T-cell (primary cell): ENCODE measurements around the gene ABCC12. TPM values are rescaled to one million over a fixed set of nuclear protein-coding genes. Genes with fewer than 3 reads are reported as not detected.
A peak's percentile ranks its signal among the peaks of the same experiment; 100 is the strongest.

Experiments
- ATAC-seq, 4 experiments: fragments of 200-7000 bp in 3 of 4; fragments of 150-1000 bp in 1 of 4; cut with Tn5 transposase; replicated peaks in 1 of 4; 1 replicate in 3 of 4; 2 replicates in 1 of 4; pipeline ENCODE4 v1.10.0; 2021; ENCODE audit warnings: moderate library complexity in 3 of 4, mild to moderate bottlenecking in 2 of 4, moderate number of reproducible peaks in 1 of 4
- CTCF ChIA-PET, 2 donors: fragments of 300-600 bp; sonication (Branson Sonifier 250); formaldehyde crosslinking; loops; one replicate each; lab custom pipeline; 2022; ENCODE audit warnings: antibody characterized with exemption in 2 of 2; lab: Charles Lee
- POLR2A ChIA-PET, 2 donors: fragments of 300-600 bp; sonication (Branson Sonifier 250); formaldehyde crosslinking; loops; one replicate each; lab custom pipeline; 2022; ENCODE audit warnings: antibody characterized with exemption in 2 of 2; lab: Charles Lee
- DNase-seq, 35 experiments: peaks; one replicate each; pipeline versions ENCODE4 v3.0.0 to v3.0.0-alpha.2; 2013 to 2023
- H3K27ac ChIP-seq: one replicate; pipeline ENCODE4 v1.5.1; 2013; ENCODE audit warnings: low read length
- H3K27me3 ChIP-seq, 2 experiments: replicated peaks in 1 of 2; 1 replicate in 1 of 2; 2 replicates in 1 of 2; pipeline versions ENCODE4 v1.6.1 to v1.7.0; 2013; ENCODE audit warnings: low read length in 1 of 2, mixed read lengths in 1 of 2; ENCODE audit not compliant: control insufficient read depth in 2 of 2, insufficient read depth in 2 of 2; ENCODE audit errors: extremely low read depth in 1 of 2
- H3K36me3 ChIP-seq, 2 donors: 1 replicate in 1 of 2; 2 replicates in 1 of 2; pipeline versions ENCODE4 v1.6.1 to v1.7.0; 2013; ENCODE audit warnings: low read length in 1 of 2; ENCODE audit not compliant: control insufficient read depth in 2 of 2, insufficient read depth in 1 of 2; ENCODE audit errors: extremely low read depth in 1 of 2
- H3K4me1 ChIP-seq, 2 experiments: 1 replicate in 1 of 2; 2 replicates in 1 of 2; pipeline versions ENCODE4 v1.6.1 to v1.7.0; 2013; ENCODE audit warnings: low read length in 2 of 2, mixed read lengths in 1 of 2; ENCODE audit not compliant: insufficient read depth in 2 of 2, control insufficient read depth in 1 of 2; ENCODE audit errors: extremely low read depth in 1 of 2
- H3K4me3 ChIP-seq, 2 donors: 1 replicate in 1 of 2; 2 replicates in 1 of 2; pipeline versions ENCODE4 v1.5.1 to v1.7.0; 2013; ENCODE audit warnings: mild to moderate bottlenecking in 2 of 2, low read length in 1 of 2, moderate library complexity in 1 of 2; ENCODE audit not compliant: control insufficient read depth in 1 of 2; ENCODE audit errors: extremely low read depth in 1 of 2
- H3K9me3 ChIP-seq: 2 replicates; pipeline ENCODE4 v1.7.0; 2013
- H3K27ac Mint-ChIP-seq, 2 donors: one replicate each; pipeline ENCODE4 v1.8.0; 2020 to 2021; ENCODE audit warnings: mild to moderate bottlenecking in 2 of 2, mixed read lengths in 2 of 2
- H3K27me3 Mint-ChIP-seq, 2 donors: one replicate each; pipeline ENCODE4 v1.8.0; 2021 to 2022; ENCODE audit warnings: mixed read lengths in 2 of 2
- H3K36me3 Mint-ChIP-seq: one replicate; pipeline ENCODE4 v1.8.0; 2021; ENCODE audit warnings: mixed read lengths
- H3K4me1 Mint-ChIP-seq, 3 donors: one replicate each; pipeline ENCODE4 v1.8.0; 2020 to 2022; ENCODE audit warnings: mixed read lengths in 3 of 3, mild to moderate bottlenecking in 1 of 3
- H3K4me3 Mint-ChIP-seq, 3 donors: one replicate each; pipeline ENCODE4 v1.8.0; 2020 to 2022; ENCODE audit warnings: mild to moderate bottlenecking in 3 of 3, mixed read lengths in 3 of 3, moderate library complexity in 3 of 3
- H3K9me3 Mint-ChIP-seq, 3 donors: one replicate each; pipeline ENCODE4 v1.8.0; 2020 to 2022; ENCODE audit warnings: mixed read lengths in 3 of 3
- WGBS: methylation state at CpG from one replicate; pipeline ENCODE4 v1.1.5; 2013; ENCODE audit warnings: missing lambda C conversion rate; ENCODE audit not compliant: insufficient coverage; 5-methylcytosine and 5-hydroxymethylcytosine counted together
- total RNA-seq, 35 experiments: library from RNA in 6 of 35; stranded (reverse) in 6 of 35; fragments of 120-200 nt in 1 of 35; gene quantifications; one replicate each; pipeline versions ENCODE4 v1.2.1 to v1.2.4 and lab custom pipeline; 2013 to 2026

The ABCC12 gene
- total RNA-seq, 5 donors from 2014 or later (not counting 1 experiment from before 2014, with no cell fraction given): not detected

DNA sequence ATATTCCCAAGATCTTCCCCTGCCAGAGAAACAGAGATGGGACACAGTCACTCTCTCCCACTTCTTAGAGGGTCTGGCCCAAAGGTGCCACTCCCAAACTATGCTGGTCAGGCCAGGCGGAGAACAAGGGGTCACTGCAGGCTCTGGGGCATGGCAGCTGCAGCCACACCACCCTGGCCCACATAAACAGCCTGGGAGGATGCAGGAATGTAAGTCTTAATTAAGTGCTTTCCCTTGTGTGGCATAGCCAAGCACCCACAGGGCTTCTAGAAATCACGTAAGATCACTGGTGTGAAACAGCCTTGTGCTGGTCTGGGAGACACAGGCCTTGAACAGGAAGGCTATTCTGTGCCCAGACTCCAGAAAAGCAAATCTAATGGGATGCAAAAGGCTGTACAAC, 31.5 kb downstream of the ABCC12 start:
- Histone ChIP-seq H3K27ac (no peak overlapping the region), H3K9me3 (no peaks in the 10 kb centered on the region), H3K4me3 (no peak overlapping the region), H3K36me3 (no peaks in the 10 kb centered on the region), H3K27me3 (peaks cover 0 to 10% of the 10 kb centered on the region in 2 experiments), H3K4me1 (no peaks in the 10 kb centered on the region)
- 82% methylated on average over 1 of the region's 2 CpGs for WGBS
- no peaks in the 10 kb centered on the region for H3K9me3 Mint-ChIP-seq
- no peak overlapping the region for H3K4me3 Mint-ChIP-seq
- no peak overlapping the region for H3K27ac Mint-ChIP-seq
- no peak for ATAC-seq
- H3K27me3 Mint-ChIP-seq: peaks cover 0 to 7% of the 10 kb centered on the region in 2 donors
- no peaks in the 10 kb centered on the region for H3K36me3 Mint-ChIP-seq
- ChIA-PET POLR2A (interaction anchor here in 1 of 2 donors (1.0 kb wide), 1 partner anchor 10 kb away, joined by 3 read pairs; no protein-coding TSS in a partner anchor), CTCF (interaction anchor here in 1 of 2 donors (1.0 kb wide), 1 partner anchor 35 kb away, joined by 3 read pairs; no protein-coding TSS in a partner anchor)
- DNase-seq: no peak
- H3K4me1 Mint-ChIP-seq: no peaks in the 10 kb centered on the region

DNA sequence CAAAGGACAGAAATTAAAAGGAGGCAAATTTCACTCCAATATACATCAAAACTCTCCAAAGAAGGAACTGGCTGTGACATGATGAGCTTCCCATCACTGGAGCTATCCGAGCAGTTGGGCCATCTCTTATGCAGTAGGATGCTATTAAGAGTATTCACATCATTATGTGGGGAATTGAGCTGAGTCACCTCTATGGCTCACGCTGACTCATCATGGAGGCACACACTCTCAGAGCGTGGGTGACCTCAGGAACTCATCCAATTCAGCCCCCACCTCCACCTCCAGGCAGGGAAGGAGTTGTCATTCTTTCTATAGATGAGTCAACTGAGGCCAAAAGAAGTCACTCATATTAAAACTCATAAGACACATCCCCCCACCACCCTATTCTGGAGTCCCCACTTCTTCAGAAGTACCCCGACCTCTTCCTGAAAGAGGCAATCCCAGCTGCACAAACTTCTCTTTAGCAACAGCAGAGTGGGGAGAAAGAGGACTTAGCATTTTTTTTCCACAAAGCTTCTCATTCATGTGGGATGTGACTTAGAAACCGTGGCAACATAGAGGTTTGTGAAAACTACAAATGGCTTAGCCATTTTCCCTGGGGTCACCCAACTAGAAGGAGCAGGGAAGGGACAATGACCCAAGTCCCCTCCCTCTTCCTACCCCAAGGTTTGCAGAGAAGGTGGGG, 32.5 kb downstream of the ABCC12 start:
- H3K27me3 ChIP-seq: peaks cover 0 to 10% of the 10 kb centered on the region in 2 experiments
- no peak overlapping the region for H3K4me3 Mint-ChIP-seq
- H3K4me1 ChIP-seq: no peaks in the 10 kb centered on the region
- DNase-seq (no peak), ATAC-seq (peak in 1 of 4 experiments; percentile 20)
- H3K4me3 ChIP-seq: no peak overlapping the region
- H3K9me3 ChIP-seq: no peaks in the 10 kb centered on the region
- POLR2A ChIA-PET: interaction anchor here in 1 of 2 donors (1.0 kb wide), 1 partner anchor 9 kb away, joined by 3 read pairs; no protein-coding TSS in a partner anchor
- no CpG with 5 or more reads among the region's 5 CpGs for WGBS
- H3K27ac Mint-ChIP-seq: no peak overlapping the region
- CTCF ChIA-PET: interaction anchor here in 1 of 2 donors (1.0 kb wide), 1 partner anchor 36 kb away, joined by 3 read pairs; no protein-coding TSS in a partner anchor
- peaks cover 0 to 10% of the 10 kb centered on the region in 2 donors for H3K27me3 Mint-ChIP-seq
- no peaks in the 10 kb centered on the region for H3K4me1 Mint-ChIP-seq
- no peak overlapping the region for H3K27ac ChIP-seq
- H3K36me3 ChIP-seq: no peaks in the 10 kb centered on the region
- H3K9me3 Mint-ChIP-seq: no peaks in the 10 kb centered on the region
- no peaks in the 10 kb centered on the region for H3K36me3 Mint-ChIP-seq

DNA sequence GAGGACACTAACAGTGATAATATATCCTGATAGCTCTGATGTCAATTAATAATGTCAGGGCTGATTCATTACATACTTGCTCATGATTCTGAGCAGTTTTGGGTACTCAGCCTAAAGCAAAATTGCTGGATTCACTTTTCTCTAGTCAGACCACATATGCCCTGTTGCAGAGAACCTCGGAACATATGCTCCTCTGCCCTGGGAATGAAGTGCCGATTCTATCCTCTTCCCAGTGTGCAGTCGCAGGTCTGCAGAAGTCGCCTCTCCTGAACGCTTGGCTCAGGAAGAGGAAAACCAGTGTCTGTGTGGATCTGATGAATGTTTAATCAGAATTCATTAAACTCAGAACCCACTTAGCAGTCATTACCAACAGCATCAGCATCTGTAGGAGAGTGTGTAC, 34.5 kb downstream of the ABCC12 start:
- peaks cover 2 to 10% of the 10 kb centered on the region in 2 donors for H3K27me3 Mint-ChIP-seq
- no peak for DNase-seq
- no CpG with 5 or more reads among the region's 5 CpGs for WGBS
- no peaks in the 10 kb centered on the region for H3K36me3 Mint-ChIP-seq
- H3K4me1 Mint-ChIP-seq: no peaks in the 10 kb centered on the region
- no peak for ATAC-seq
- H3K9me3 Mint-ChIP-seq: no peaks in the 10 kb centered on the region
- no peaks in the 10 kb centered on the region for H3K36me3 ChIP-seq
- H3K4me3 ChIP-seq: no peak overlapping the region
- no peak overlapping the region for H3K27ac ChIP-seq
- H3K27me3 ChIP-seq: peaks cover 0 to 18% of the 10 kb centered on the region in 2 experiments
- H3K9me3 ChIP-seq: no peaks in the 10 kb centered on the region
- ChIA-PET CTCF (interaction anchor here in 1 of 2 donors (0.8 kb wide), 1 partner anchor 988 kb away, joined by 3 read pairs; no protein-coding TSS in a partner anchor), POLR2A (no interaction called here)
- H3K4me3 Mint-ChIP-seq: no peak overlapping the region
- H3K4me1 ChIP-seq: no peaks in the 10 kb centered on the region
- no peak overlapping the region for H3K27ac Mint-ChIP-seq

DNA sequence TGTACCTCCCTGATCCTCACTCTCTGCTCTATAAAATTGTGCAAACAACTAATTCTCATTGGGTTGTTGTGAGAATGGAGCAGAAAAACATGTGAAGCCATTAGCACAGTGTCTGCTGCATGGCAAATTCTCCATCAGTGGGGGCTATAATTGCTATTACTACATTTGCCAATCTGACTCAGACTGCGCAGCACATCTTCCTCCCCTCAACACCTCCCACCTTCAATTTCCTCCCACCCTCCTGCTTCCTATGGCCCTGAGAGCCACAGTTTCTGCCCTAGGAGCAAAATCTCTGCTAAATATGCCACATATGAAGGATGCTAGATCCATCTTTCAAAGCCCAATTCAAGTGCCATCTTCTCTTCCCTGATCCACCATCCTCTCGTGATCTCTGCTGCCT, 37.0 kb downstream of the ABCC12 start:
- Histone ChIP-seq H3K27me3 (peaks cover 0 to 37% of the 10 kb centered on the region in 2 experiments), H3K27ac (no peak overlapping the region), H3K4me1 (no peaks in the 10 kb centered on the region), H3K4me3 (no peak overlapping the region), H3K9me3 (no peaks in the 10 kb centered on the region), H3K36me3 (no peaks in the 10 kb centered on the region)
- Mint-ChIP-seq H3K27me3 (peaks cover 5 to 8% of the 10 kb centered on the region in 2 donors), H3K27ac (no peak overlapping the region), H3K9me3 (no peaks in the 10 kb centered on the region), H3K4me3 (no peak overlapping the region), H3K36me3 (no peaks in the 10 kb centered on the region), H3K4me1 (no peaks in the 10 kb centered on the region)
- ChIA-PET POLR2A (no interaction called here), CTCF (no interaction called here)
- DNase-seq: no peak
- ATAC-seq: no peak
- WGBS: 53% methylated on average over 2 of the region's 2 CpGs

- no peaks in the 10 kb centered on the region for H3K4me1 ChIP-seq
- 75% methylated on average over 16 of the region's 22 CpGs for WGBS
- Mint-ChIP-seq H3K4me1 (no peaks in the 10 kb centered on the region), H3K27ac (no peak overlapping the region), H3K27me3 (peaks cover 5 to 8% of the 10 kb centered on the region in 2 donors), H3K4me3 (no peak overlapping the region), H3K9me3 (no peaks in the 10 kb centered on the region), H3K36me3 (no peaks in the 10 kb centered on the region)
- no peak overlapping the region for H3K27ac ChIP-seq
- ATAC-seq (peak; percentile 35 to 61 (median 42)), DNase-seq (peak in 32 of 35 experiments; percentile 5 to 63 (median 34))
- H3K4me3 ChIP-seq: no peak overlapping the region
- H3K9me3 ChIP-seq: no peaks in the 10 kb centered on the region
- POLR2A ChIA-PET: no interaction called here
- H3K27me3 ChIP-seq: peaks cover 0 to 42% of the 10 kb centered on the region in 2 experiments
- CTCF ChIA-PET: interaction anchor here (0.7 to 1.0 kb wide), 2 partner anchors 21 to 976 kb away, joined by 3 read pairs; no protein-coding TSS in a partner anchor
- H3K36me3 ChIP-seq: no peaks in the 10 kb centered on the region
Measured at GRCh38 chr16:48117217-48118105, 38.3 kb downstream of the ABCC12 start.

- WGBS: 84% methylated on average over 14 of the region's 14 CpGs
- H3K9me3 Mint-ChIP-seq: no peaks in the 10 kb centered on the region
- H3K36me3 Mint-ChIP-seq: no peaks in the 10 kb centered on the region
- no peaks in the 10 kb centered on the region for H3K4me1 Mint-ChIP-seq
- H3K27me3 Mint-ChIP-seq: peaks cover 5 to 13% of the 10 kb centered on the region in 2 donors
- ATAC-seq: no peak
- no peaks in the 10 kb centered on the region for H3K36me3 ChIP-seq
- ChIA-PET POLR2A (no interaction called here), CTCF (interaction anchor here in 1 of 2 donors (0.6 to 1.0 kb wide), 2 partner anchors 974 to 1153 kb away, joined by 3 read pairs; no protein-coding TSS in a partner anchor)
- no peaks in the 10 kb centered on the region for H3K4me1 ChIP-seq
- no peak overlapping the region for H3K27ac ChIP-seq
- no peak for DNase-seq
- no peak overlapping the region for H3K4me3 ChIP-seq
- no peaks in the 10 kb centered on the region for H3K9me3 ChIP-seq
- H3K27me3 ChIP-seq: peaks cover 0 to 40% of the 10 kb centered on the region in 2 experiments
- no peak overlapping the region for H3K27ac Mint-ChIP-seq
- no peak overlapping the region for H3K4me3 Mint-ChIP-seq
Measured at GRCh38 chr16:48115299-48115698, 40.5 kb downstream of the ABCC12 start.
